Measurements from ENCODE around the gene JADE1. TPM values are rescaled to one million over a fixed set of nuclear protein-coding genes. Genes with fewer than 3 reads are reported as not detected.

Gene JADE1
- total RNA-seq, 1 donor from 2014 or later: 18.2 TPM

- DNase-seq (ENCODE audit: low spot score): no peak
- Mint-ChIP-seq H3K9me3 (ENCODE audit: unreplicated experiment) (no peaks in the 10 kb centered on the region), H3K27me3 (ENCODE audit: unreplicated experiment) (peaks cover 5% of the 10 kb centered on the region), H3K4me1 (ENCODE audit: unreplicated experiment) (peaks cover 18% of the 10 kb centered on the region), H3K27ac (ENCODE audit: unreplicated experiment) (no peak overlapping the region), H3K36me3 (ENCODE audit: low read depth, unreplicated experiment) (peaks cover 53% of the 10 kb centered on the region), H3K4me3 (ENCODE audit: unreplicated experiment) (no peak overlapping the region)
- TF ChIP-seq CTCF (IDR thresholded peaks at IDR 0.05; ENCODE audit: unreplicated experiment): no peak
These were observed 39.0 kb downstream of the JADE1 start for GRCh38 chr4:128848461-128848860.

DNA sequence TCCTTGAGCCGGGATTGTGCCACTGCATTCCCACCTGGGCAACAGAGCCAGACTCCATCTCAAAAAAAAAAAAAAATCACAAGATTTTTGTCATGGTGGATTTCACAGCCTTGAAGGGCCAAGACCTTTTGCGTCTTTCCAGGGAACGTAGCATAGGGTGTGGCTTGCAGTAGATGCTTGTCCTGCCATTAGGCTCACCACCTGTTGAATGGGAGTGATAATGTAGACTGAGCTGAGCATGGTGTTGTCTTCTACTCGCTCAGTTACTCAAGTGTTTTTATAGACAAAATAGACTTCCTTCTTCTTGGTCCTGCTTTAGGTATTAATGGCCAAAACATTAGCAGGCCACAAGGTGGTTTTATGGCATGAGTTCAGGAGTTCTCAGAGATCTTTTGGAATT, 40.8 kb downstream of the JADE1 start:
- Mint-ChIP-seq H3K9me3 (ENCODE audit: unreplicated experiment) (no peaks in the 10 kb centered on the region), H3K27ac (ENCODE audit: unreplicated experiment) (no peak overlapping the region), H3K36me3 (ENCODE audit: low read depth, unreplicated experiment) (peaks cover 53% of the 10 kb centered on the region), H3K4me3 (ENCODE audit: unreplicated experiment) (no peak overlapping the region), H3K27me3 (ENCODE audit: unreplicated experiment) (peaks cover 5% of the 10 kb centered on the region), H3K4me1 (ENCODE audit: unreplicated experiment) (peaks cover 19% of the 10 kb centered on the region)
- no peak for DNase-seq (ENCODE audit: low spot score)
- TF ChIP-seq CTCF (IDR thresholded peaks at IDR 0.05; ENCODE audit: unreplicated experiment): no peak

GRCh38 chr4:128853741-128854140, 44.2 kb downstream of the JADE1 start:
- Mint-ChIP-seq H3K4me1 (ENCODE audit: unreplicated experiment) (peaks cover 17% of the 10 kb centered on the region), H3K27me3 (ENCODE audit: unreplicated experiment) (no peaks in the 10 kb centered on the region), H3K4me3 (ENCODE audit: unreplicated experiment) (no peak overlapping the region), H3K9me3 (ENCODE audit: unreplicated experiment) (no peaks in the 10 kb centered on the region), H3K36me3 (ENCODE audit: low read depth, unreplicated experiment) (peaks cover 40% of the 10 kb centered on the region), H3K27ac (ENCODE audit: unreplicated experiment) (no peak overlapping the region)
- TF ChIP-seq CTCF (IDR thresholded peaks at IDR 0.05; ENCODE audit: unreplicated experiment): no peak
- DNase-seq (ENCODE audit: low spot score): no peak

GRCh38 chr4:128854433-128854832, 44.9 kb downstream of the JADE1 start:
- Mint-ChIP-seq H3K36me3 (ENCODE audit: low read depth, unreplicated experiment) (peaks cover 37% of the 10 kb centered on the region), H3K9me3 (ENCODE audit: unreplicated experiment) (no peaks in the 10 kb centered on the region), H3K27me3 (ENCODE audit: unreplicated experiment) (no peaks in the 10 kb centered on the region), H3K27ac (ENCODE audit: unreplicated experiment) (no peak overlapping the region), H3K4me1 (ENCODE audit: unreplicated experiment) (peaks cover 17% of the 10 kb centered on the region), H3K4me3 (ENCODE audit: unreplicated experiment) (peak overlapping the region; percentile 17)
- TF ChIP-seq CTCF (IDR thresholded peaks at IDR 0.05; ENCODE audit: unreplicated experiment): no peak
- no peak for DNase-seq (ENCODE audit: low spot score)

DNA sequence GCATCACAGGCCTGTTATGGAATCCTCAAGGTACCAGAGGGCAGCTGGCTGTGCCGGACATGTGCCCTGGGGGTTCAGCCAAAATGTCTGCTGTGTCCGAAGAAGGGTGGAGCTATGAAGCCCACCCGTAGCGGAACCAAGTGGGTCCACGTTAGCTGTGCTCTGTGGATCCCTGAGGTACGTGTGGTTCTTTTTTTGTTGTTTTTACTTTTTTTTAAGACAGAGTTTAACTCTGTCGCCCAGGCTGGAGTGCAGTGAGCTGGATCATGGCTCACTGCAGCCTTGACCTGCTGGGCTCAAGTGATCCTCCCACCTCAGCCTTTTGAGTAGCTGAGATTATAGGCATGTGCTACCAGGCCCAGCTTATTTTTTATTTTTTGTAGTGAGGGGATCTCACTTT, 46.1 kb downstream of the JADE1 start:
- no peaks in the 10 kb centered on the region for H3K27me3 Mint-ChIP-seq (ENCODE audit: unreplicated experiment)
- peaks cover 28% of the 10 kb centered on the region for H3K36me3 Mint-ChIP-seq (ENCODE audit: low read depth, unreplicated experiment)
- no peak overlapping the region for H3K27ac Mint-ChIP-seq (ENCODE audit: unreplicated experiment)
- H3K4me1 Mint-ChIP-seq (ENCODE audit: unreplicated experiment): peaks cover 17% of the 10 kb centered on the region
- DNase-seq (ENCODE audit: low spot score): no peak
- no peak overlapping the region for H3K4me3 Mint-ChIP-seq (ENCODE audit: unreplicated experiment)
- TF ChIP-seq CTCF (IDR thresholded peaks at IDR 0.05; ENCODE audit: unreplicated experiment): no peak
- no peaks in the 10 kb centered on the region for H3K9me3 Mint-ChIP-seq (ENCODE audit: unreplicated experiment)
